Adrenal gland (tissue), 5 donors: ENCODE data around the gene CDRT4.

Source experiments
- CTCF ChIP-seq, 6 experiments: fragments of 450-650 bp in 4 of 6; fragments of 200-600 bp in 2 of 6; sonication (generic) in 1 of 6; IDR thresholded peaks; 1 replicate in 5 of 6; 2 replicates in 1 of 6; pipeline versions ENCODE4 v1.5.1 to v1.8.0; 2016 to 2021; ENCODE audit warnings: antibody characterized with exemption in 6 of 6, mild to moderate bottlenecking in 2 of 6, moderate library complexity in 1 of 6
- POLR2A ChIP-seq, 2 donors: fragments of 450-650 bp; IDR thresholded peaks; one replicate each; pipeline ENCODE4 v1.6.1; 2017; ENCODE audit warnings: antibody characterized with exemption in 2 of 2, mild to moderate bottlenecking in 2 of 2, moderate library complexity in 1 of 2
- donor health status: DM: no; HTN: no; CAD: no.

GRCh38 chr17:15399443-15399842 lies 68.0 kb downstream of the CDRT4 start:
- TF ChIP-seq CTCF (IDR thresholded peaks at IDR 0.05) (no peak), POLR2A (IDR thresholded peaks at IDR 0.05) (no peak)
